ENCODE measurements around the gene RTTN.

The RTTN gene

DNA sequence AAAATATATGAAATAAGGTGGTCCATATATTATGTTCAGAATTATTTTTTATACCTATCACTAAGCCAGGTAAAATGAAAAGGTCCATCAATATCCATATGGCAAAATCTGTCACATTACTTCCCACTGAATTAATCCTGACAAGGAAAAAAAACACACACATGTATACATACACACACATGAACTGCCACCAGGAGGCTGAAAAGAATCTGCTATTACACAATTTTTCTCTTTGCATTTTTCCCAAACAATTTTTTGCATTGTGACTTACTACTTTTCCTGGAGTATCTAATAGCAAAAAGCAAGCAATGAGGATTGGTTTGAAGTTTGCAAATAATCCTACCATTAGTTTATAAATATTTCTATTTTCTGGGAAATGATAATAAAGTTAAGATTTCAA lies 129.6 kb downstream of the RTTN start:
- no peak for DNase-seq

DNA sequence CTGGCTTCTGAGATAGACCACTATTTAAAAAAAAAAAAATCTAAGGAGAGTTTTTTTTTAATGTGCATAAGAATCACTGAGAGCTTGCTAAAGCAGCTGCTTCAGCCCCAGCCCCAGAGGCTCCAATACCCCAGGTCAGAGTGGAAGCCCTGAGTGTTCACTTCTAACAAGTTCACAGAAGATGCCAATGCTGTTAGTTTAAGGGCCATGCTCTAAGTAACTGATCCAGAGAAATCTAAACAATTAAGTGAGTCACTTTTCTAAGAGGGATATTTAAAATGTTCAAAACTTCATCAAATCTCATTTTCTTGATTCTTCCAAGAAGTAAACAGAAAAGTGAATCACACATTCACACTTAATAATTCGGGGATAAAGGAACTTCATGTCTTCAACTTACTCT lies 131.4 kb downstream of the RTTN start:
- DNase-seq, result no peak

DNA sequence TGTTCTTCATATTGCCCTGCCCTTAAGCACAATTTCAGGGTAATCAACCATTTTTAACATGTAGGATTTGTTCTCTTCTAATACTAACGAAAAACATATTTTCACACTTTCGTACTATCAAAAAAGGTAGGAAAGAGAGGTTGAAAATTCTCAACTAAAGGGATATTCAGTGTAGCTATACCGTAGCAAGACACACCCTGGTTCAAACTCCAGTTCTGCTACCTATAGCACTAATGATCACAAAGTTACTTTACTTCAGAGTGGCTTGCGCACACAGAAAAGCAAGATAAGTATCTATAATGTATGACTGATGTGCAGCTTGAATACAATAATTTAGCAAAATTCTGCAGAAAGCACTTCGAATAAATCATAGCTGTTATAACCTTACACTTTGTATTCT lies 132.1 kb downstream of the RTTN start:
- no peak for DNase-seq

DNA sequence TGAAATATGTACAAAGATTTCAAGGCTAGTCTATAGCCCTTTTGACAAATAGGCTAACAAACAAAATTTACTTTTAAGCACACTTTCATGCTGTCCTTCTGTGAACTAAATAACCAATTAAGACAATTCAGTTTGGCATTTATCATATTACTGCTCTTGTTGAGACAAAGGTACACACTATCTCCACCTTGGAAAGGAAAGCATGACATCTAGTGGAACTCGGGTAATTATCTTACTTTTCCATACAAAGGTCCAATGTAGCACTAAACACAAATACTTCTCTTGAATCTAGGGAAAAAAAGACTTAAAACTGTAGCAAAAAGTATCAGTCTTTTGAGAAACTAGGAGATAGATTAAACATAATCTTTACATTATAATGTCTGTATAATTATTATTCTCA lies 132.8 kb downstream of the RTTN start:
- DNase-seq, result no peak

DNA sequence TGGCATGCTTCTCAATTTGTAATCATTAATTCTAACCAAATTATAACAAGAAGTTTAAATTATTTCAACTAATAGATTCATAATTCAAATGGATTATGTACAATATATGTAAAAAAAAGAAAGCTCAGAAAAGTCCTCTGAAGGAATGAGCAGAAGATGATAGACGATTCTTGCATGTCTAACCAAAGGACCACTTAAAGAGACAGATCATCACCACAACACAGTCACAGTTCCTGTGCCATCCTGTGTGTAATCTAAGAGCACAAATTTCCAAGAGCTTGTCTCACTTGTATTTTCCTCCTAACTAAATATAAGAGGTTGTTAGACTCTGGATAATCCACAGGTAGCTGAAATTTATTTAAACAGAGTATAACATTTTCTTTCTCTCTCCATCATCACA lies 135.5 kb downstream of the RTTN start:
- no peak for DNase-seq

DNA sequence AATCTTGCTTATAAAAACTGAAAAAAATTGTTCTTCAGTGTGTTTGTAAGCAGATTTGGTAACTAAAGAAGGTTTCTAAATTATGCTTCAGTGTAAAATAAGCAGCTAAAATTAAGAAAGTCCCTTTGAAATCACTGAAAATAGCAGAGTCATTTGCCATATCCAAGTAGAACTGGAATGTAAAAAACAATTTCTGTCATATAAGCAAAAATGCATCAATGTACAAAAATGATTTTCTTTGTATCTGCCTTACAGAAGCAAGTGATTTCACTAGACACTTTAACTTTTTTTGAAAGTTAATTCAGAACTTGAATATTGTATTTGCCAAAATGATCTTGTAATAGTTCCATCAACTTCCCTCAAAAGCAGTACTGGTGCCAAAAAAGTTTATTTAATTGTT lies 136.1 kb downstream of the RTTN start:
- DNase-seq, result no peak

DNA sequence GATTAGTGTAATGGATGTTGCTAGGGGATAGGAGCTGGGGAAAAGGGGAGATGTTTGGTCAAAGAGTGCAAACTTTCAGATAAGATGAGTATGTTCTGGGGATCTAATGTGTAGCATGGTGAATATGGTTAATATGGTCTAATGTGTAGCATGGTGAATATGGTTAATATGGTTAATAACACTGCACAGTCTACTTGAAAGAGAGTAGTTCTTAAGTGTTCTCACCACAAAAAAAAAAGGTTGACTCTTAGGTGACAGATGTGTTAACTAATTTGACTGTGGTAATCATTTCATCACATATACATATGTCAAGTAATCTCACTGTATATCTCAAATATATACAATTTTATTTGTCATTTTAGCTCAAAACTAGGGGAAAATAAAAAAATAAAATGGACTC lies 136.5 kb downstream of the RTTN start:
- no peak for DNase-seq

DNA sequence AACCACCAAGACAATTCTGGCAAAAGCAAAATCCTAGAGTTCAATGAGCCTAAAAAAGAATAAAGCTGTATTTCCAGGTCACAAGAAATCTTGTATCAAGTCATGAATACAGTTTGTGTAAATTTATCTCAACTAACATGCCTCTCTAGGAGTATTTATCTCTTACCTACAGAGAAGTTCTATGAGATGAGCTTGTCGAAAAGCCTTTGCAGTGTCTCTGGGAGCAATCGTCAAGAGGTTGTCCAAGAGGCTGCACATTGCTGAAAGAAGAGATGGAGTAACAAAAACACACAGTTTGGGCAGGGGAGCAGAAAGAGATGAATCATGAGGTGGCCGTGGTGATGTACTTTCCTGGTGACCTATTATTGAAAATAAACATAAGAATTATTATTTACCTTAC lies 145.8 kb downstream of the RTTN start:
- DNase-seq, result no peak

DNA sequence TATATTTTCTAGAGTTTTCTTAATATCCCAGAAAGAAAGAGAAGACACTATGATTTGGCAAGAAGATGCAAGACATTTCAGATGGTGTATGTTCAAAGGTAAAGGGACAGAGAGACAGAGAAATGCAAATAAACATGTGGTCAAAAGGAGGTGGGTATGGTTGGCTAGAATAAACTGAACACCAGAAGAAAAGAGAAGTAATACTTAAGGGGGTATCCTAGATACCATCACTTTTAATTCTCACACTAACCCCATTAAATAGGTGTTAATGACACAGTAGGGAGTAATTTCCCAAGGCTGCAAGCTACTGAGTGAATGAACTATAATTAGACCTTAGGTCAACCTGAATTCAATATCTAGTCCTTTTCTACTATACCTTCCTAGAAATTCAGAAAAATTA lies 146.6 kb downstream of the RTTN start:
- DNase-seq, result no peak

DNA sequence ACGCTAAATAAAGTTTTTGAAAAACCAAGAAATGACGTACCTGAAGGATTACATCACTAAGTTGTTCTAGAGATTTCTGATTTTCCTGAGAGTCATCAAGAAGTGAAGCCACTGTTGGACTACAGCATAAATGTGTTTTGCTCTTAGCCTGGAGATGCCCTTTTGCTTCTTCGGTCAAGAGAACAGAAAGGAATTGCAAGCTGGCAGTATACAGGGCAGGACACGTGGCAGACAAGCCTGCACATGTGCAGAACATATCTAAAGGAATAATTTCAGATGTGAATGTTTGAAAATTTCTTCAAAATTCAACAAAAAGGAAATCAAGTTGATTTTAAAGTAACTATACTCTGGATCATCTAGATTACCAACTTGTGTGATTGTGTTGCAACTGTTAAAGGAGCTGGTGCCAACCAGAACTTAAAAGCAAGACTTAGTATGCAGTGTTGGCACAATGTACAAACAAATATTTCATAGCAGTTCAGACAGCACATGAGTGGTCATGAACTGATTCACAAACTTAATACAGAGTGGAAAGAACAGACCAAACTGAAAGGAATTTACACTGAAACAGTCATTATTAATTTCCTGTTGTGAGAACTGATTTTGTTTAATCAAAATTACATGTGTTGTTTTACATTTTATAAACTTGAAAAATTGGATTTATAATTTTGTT lies 157.4 kb downstream of the RTTN start:
- DNase-seq, result no peak

DNA sequence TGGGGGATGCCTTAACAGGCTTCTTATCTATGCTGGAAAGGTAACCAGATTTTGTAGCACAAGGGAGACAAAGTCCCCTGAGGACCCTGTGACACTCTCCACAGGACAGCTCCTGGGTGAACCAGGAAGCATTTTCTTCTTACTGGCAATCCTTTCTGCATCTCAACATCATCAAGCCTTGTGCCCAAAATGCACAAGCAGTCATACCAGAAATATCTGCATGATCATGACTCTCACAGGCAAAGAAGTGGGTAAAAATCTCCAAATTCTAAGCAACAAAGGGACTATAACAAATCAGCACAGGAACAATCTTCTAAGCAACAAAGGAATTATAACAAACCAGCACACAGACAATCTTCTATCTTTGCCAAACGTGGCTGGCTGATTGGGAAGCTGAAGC lies 158.7 kb downstream of the RTTN start:
- DNase-seq, result no peak

DNA sequence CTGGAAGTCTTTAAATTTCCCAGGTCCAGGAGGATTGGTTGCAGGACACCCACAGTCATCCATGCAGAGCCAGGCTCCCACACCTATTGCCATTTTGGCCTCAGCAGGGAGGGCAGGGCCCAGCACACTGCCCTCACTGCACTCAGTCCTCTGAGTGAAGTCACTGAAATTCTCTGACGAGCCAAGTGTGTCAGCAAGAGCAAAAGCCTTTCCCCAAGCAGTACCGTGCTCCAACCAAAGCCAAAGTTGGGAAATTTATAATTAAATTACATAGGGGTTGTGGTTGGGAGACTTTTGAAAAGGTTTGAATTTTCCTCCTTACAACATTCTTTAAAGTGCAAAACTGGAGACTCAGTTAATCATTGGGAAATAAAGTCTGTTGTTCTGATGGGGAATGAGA lies 159.3 kb downstream of the RTTN start:
- DNase-seq, result no peak

DNA sequence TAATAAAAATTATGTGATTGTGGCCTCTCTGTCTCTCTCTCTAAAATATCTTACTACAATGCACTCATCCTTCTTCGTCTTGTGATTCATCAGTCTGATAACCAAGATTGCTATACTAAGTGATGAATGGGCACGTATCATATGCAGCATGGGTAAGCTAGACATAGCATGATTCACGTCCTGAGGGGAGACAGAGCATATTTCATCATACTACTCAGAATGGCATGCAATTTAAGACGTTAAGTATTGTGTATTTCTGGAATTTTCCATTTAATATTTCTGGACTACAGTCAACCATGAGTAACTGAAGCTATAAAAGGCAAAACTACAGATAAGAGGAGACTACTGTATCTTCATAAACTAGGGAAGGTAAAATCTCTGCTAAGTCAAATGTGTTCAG lies 160.9 kb downstream of the RTTN start:
- no peak for DNase-seq

DNA sequence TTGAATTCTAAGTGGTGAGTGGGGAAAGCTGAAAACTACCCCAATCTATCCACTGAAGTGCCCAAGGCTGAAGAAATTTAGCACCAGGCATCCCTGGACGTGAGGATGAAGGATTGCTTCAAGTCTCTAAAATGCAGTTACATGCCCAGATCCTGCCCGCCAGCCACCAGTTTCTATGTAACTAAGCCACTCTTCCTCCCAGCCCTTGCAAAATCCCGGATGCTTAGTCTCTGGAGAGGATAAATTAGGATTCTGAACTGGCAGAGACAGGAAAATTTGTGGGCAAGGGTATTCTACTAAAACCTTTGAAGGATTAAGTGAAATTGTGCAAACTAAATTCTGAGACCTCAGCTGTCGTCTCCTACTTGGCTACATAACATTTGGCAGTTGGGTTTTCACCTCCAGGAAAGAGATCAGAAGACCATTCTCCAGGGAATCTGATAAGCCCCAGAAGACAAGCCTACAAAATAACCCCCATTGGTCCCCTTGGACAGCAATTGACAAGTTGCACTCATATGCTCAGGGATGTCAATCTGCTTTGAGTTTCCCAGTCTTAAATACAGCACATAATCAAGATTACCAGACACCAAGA lies 163.9 kb downstream of the RTTN start:
- DNase-seq, result no peak

DNA sequence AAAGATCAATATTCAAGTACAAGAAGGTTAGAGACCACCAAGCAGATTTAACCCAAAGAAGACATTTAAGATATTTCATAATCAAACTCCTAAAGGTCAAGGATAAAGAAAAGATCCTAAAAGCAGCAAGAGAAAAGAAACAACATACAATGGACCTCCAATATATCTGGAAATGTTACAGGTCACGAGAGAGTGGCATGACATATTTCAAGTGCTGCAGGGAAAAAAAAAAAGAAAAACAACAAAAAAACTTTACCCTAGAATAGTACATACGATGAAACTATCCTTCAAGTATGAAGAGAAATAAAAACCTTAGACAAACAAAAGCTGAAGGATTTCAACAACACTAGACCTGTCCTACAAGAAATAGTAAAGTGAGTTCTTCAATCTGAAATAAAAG lies 166.3 kb downstream of the RTTN start:
- DNase-seq, result no peak

DNA sequence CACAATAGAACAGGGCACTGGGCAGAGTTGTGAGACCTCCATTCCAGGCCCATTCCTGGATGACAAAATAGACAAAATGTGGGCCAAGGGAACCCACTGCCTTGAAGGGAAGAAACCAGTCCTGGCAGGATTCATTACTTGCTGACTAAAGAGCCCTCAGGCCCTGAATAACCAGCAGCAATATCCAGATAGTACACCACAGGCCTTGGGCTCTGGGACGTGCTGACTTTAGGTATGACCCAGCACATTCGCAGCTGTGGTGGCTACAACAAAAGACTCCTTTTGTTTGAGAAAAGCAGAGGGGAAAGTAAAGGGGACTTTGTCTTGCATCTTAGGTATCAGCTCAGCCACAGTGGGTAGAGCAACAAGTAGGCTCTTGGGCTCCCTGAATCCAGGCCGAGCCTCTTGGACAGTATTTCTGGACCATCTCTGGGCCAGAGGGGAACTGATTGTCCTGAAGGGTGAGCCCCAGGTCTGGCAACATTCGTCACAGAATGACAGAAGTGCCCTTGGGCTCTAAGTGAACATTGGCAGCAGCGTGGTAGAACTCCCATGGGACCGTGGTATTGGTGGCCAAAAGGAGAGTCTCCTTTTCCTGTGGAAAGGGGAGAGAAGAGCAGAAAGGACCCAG lies 167.9 kb downstream of the RTTN start:
- DNase-seq, result no peak

DNA sequence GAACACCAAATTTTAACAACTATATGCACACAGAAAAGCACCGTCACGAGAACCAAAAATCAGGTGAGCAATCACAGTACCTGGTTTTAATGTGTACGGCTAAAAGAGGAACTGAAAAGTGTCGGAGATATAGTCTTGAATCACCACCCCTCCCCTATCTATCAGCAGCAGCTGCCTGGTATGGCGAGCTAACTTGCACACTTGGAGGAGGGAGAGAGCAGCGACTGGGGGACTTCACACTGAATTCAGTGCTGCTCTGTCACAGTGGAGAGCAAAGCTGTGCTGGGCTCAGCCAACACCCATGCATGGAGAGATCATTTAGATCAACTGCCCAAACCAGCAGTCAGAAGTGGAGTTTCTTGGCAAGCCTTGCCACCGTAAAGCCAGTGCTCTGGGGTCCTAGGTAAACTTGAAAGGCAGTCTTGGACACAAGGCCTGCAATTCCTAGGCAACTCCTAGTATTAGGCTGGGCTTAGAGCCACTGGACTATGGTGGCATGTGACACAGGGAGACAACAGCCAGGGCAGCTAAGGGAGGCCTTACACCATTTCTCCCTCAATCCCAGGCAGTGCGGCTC lies 168.6 kb downstream of the RTTN start:
- no peak for DNase-seq

DNA sequence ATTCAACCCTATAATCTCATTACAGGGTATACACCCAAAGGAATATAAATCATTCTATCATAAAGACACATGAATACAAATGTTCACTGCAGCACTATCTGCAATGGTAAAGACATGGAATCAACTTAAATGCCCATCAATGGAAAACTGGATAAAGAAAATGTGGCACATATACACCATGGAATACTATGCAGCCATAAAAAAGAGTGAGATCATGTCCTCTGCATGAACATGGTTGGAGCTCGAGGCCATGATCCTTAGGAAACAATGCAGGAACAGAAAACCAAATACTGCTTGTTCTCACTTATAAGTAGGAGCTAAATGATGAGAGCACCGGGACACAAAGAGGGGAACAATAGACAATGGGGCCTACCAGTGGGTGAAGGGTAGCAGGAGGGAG lies 169.3 kb downstream of the RTTN start:
- DNase-seq, result no peak

DNA sequence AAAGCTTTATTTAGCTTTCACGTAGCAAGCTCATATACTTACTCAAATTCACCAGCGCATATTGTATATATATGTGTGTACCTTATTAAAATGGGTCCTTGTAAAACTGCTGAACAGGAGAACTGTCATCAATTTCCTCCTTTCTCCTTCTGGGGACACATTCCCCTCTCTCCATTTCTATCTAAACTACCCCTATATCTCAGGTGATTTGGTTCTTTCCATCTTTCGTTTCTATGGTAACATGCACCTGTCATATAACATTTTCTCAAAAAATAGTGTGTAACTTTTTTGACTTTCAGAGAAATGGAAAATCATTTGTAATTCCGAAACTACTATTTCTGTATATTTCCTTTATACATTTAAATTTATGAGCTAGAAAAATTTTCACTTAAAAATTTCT lies 174.3 kb downstream of the RTTN start:
- no peak for DNase-seq

DNA sequence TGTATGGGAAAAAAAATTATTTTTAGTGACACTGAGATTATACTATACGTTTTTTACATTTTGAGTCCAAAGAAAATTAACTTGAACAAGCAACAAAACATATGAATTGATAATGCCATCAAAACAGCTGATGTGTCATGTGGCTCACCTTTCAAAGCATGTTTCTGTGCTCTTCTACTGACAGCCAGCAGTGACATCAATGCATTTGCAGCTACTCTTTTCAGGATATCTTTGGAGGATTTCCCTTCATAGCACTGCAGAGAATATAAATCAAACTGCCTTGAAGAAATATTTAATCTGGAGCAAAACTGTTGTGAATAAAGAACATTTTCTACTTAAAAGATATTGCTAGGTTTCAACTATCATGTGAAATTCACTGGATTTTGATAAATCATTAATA lies 174.8 kb downstream of the RTTN start:
- DNase-seq, result no peak

DNA sequence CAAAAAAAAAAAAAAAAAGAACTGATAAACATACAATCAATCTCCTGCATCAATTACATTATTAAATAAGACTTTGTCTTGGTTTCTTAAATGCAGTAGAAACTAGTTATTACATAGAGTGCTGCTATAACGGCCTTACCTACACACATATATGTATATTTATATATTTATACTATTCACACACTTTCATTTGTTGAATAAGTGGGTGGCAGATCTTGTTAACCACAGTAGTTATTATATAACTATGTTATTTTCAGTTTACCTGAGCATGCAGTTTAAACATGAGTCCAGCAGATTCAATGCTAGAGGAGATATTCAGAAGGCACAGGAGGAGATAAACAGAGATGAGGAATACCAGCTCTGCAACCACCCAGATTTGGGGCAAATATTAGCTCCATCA lies 176.3 kb downstream of the RTTN start:
- DNase-seq, result no peak

DNA sequence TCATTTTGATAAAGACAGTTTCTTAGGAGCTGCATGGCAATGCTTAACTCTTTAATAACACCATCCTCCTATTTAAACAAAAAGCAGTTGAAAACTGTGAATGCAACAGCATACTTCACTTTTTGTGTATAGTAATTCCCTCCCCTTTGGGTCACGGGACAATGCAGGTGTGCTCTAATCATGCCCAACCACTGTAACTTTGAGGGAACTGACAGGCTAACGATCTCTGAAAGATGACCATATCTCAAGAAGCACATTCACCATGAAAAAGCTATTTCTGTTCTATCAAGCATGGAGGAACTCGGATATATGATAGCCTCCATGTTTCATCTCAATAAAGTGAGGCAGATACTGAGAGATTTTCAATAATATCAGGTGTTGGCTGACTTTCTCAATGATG lies 176.8 kb downstream of the RTTN start:
- DNase-seq, result no peak

DNA sequence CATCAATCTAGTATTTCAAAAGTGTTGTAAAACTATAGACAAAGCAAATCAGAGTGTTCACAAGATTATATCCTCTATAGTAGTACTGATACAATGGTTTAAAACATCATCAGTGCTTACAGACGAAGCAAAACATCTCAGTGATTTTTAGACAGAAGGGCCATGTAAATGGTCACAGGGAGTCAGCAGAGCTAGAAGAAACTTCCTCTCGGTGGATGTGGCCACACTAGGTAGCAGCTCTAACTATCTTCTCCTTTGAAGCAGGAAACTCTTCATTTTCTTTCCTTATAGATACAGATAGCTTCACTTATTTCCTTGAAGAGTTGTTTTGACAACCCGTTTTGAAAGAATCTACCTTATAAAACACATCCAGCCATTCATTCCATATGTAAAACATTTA lies 177.4 kb downstream of the RTTN start:
- no peak for DNase-seq

DNA sequence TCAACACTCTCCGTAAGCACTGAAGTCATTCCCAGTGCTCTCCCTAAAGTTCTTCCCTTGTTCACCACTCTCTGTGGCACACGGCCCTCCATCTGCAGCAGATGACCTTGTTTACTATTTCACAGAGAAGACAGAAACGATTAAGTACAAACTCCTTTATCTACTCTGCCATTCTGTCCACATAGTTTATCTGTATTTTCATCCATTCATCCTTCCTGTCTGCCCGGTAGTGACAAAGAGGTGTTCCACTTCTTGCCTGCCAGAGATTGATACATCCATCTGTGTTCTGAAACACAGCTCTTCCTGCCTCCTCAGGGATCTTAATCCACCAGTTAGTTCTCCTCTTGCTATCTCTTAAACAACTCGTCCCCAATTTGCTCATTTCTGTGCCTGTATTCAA lies 179.9 kb downstream of the RTTN start:
- no peak for DNase-seq

DNA sequence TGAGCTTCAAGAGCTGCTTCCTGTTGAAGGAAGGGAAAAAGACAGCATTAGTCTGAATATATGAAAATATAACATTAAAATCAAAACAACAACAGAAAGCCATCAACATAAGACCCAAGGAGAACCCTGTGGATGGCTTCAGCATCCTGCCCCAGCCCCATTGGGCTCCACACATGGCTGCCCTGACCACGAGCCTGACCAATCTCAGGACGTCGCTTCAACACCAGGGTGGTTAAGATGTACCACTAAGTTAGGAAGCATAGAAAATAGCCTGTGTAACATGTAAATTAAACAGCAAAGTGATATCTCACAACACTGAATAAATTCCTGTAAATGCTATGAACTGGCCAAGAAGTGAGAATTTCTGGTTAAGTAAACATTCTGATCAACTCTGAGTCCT lies 180.7 kb downstream of the RTTN start:
- no peak for DNase-seq
